Mesothelial cell of epicardium (in vitro differentiated cells): Measurements from ENCODE around the gene WDR20. TPM values are rescaled to one million over a fixed set of nuclear protein-coding genes. Genes with fewer than 3 reads are reported as not detected.

ENCODE experiments used
- DNase-seq, 2 experiments: peaks; one replicate each; pipeline ENCODE4 v3.0.0; 2021; ENCODE audit warnings: low spot score in 2 of 2; ENCODE audit not compliant: unreplicated experiment in 2 of 2
- H3K27ac Mint-ChIP-seq: 2 replicates; pipeline ENCODE4 v1.8.0; 2021; ENCODE audit warnings: mixed read lengths
- H3K27me3 Mint-ChIP-seq: 2 replicates; pipeline ENCODE4 v1.8.0; 2021; ENCODE audit warnings: low read depth, mixed read lengths
- H3K36me3 Mint-ChIP-seq: 2 replicates; pipeline ENCODE4 v1.8.0; 2021; ENCODE audit warnings: mixed read lengths
- H3K4me1 Mint-ChIP-seq: 2 replicates; pipeline ENCODE4 v1.8.0; 2021; ENCODE audit warnings: mixed read lengths
- H3K4me3 Mint-ChIP-seq: 2 replicates; pipeline ENCODE4 v1.8.0; 2021; ENCODE audit warnings: mild to moderate bottlenecking, moderate library complexity, mixed read lengths
- H3K9me3 Mint-ChIP-seq: 2 replicates; pipeline ENCODE4 v1.8.0; 2021; ENCODE audit warnings: mixed read lengths
- CTCF ChIP-seq: fragments of 200-600 bp; sonication (generic); IDR thresholded peaks from one replicate; pipeline ENCODE4 v1.5.0; 2021; ENCODE audit warnings: antibody characterized with exemption; ENCODE audit not compliant: unreplicated experiment
- total RNA-seq: library from RNA; stranded (reverse); gene quantifications from 3 replicates; pipeline ENCODE4 v1.2.1, GENCODE V29; 2021

Gene WDR20
- total RNA-seq, 1 donor from 2014 or later: 39.5 TPM

GRCh38 chr14:102138535-102138934 is 1.2 kb upstream of the WDR20 start:
- Mint-ChIP-seq H3K9me3 (no peaks in the 10 kb centered on the region), H3K27ac (peak overlapping the region; percentile 78), H3K27me3 (no peaks in the 10 kb centered on the region), H3K36me3 (peaks cover 6% of the 10 kb centered on the region), H3K4me1 (peaks cover 23% of the 10 kb centered on the region), H3K4me3 (peak overlapping the region; percentile 98)
- no peak for TF ChIP-seq CTCF
- no peak for DNase-seq

GRCh38 chr14:102138961-102139285 is 774 bp upstream of the WDR20 start:
- H3K27me3 Mint-ChIP-seq: no peaks in the 10 kb centered on the region
- H3K4me3 Mint-ChIP-seq: peak overlapping the region; percentile 98
- no peaks in the 10 kb centered on the region for H3K9me3 Mint-ChIP-seq
- no peak for DNase-seq
- no peak for TF ChIP-seq CTCF
- H3K36me3 Mint-ChIP-seq: peaks cover 6% of the 10 kb centered on the region
- H3K4me1 Mint-ChIP-seq: peaks cover 23% of the 10 kb centered on the region
- peak overlapping the region; percentile 78 for H3K27ac Mint-ChIP-seq

- H3K27me3 Mint-ChIP-seq: no peaks in the 10 kb centered on the region
- DNase-seq: peak in 1 of 2 experiments; percentile 23
- peaks cover 23% of the 10 kb centered on the region for H3K4me1 Mint-ChIP-seq
- H3K4me3 Mint-ChIP-seq: peak overlapping the region; percentile 98
- no peaks in the 10 kb centered on the region for H3K9me3 Mint-ChIP-seq
- no peaks in the 10 kb centered on the region for H3K36me3 Mint-ChIP-seq
- peak overlapping the region; percentile 98 for H3K27ac Mint-ChIP-seq
- no peak for TF ChIP-seq CTCF
These were observed 491 bp downstream of the WDR20 start for GRCh38 chr14:102140027-102140749.

GRCh38 chr14:102140750-102141145 is 1.1 kb downstream of the WDR20 start:
- Mint-ChIP-seq H3K4me1 (peaks cover 23% of the 10 kb centered on the region), H3K27me3 (no peaks in the 10 kb centered on the region), H3K9me3 (no peaks in the 10 kb centered on the region), H3K4me3 (peak overlapping the region; percentile 98), H3K27ac (peak overlapping the region; percentile 98), H3K36me3 (no peaks in the 10 kb centered on the region)
- no peak for DNase-seq
- no peak for TF ChIP-seq CTCF

GRCh38 chr14:102141797-102142196 is 2.1 kb downstream of the WDR20 start:
- no peaks in the 10 kb centered on the region for H3K9me3 Mint-ChIP-seq
- no peaks in the 10 kb centered on the region for H3K27me3 Mint-ChIP-seq
- no peak overlapping the region for H3K4me3 Mint-ChIP-seq
- H3K27ac Mint-ChIP-seq: no peak overlapping the region
- TF ChIP-seq CTCF: no peak
- peaks cover 3% of the 10 kb centered on the region for H3K36me3 Mint-ChIP-seq
- H3K4me1 Mint-ChIP-seq: peaks cover 32% of the 10 kb centered on the region
- DNase-seq: no peak
